Measurements from ENCODE around the gene MED7.

DNA sequence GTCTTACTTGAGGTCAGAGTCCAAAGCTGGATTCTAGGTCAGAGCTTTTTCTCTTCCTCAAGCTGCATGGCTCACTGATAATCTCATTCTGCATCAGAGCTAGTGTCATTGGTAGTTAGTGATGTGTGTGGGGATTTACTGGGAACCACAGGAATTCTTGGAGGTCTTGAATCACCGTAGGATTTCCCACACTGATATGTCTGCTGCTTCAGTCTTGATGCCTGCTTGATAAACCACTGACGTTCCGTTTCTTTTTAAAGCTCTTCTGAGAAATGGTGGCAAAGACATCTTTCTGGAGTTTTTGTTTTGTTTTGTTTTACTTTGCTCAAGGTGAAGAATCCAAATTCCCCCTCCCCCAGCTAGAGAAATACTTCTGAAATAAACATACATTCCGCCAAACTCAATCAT lies 24.6 kb upstream of the MED7 start:
- TF ChIP-seq, protein P1, sequence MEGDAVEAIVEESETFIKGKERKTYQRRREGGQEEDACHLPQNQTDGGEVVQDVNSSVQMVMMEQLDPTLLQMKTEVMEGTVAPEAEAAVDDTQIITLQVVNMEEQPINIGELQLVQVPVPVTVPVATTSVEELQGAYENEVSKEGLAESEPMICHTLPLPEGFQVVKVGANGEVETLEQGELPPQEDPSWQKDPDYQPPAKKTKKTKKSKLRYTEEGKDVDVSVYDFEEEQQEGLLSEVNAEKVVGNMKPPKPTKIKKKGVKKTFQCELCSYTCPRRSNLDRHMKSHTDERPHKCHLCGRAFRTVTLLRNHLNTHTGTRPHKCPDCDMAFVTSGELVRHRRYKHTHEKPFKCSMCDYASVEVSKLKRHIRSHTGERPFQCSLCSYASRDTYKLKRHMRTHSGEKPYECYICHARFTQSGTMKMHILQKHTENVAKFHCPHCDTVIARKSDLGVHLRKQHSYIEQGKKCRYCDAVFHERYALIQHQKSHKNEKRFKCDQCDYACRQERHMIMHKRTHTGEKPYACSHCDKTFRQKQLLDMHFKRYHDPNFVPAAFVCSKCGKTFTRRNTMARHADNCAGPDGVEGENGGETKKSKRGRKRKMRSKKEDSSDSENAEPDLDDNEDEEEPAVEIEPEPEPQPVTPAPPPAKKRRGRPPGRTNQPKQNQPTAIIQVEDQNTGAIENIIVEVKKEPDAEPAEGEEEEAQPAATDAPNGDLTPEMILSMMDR (IDR thresholded peaks at IDR 0.05; ENCODE audit: borderline replicate concordance, extremely low read depth, low read length, poor library complexity, severe bottlenecking), result no peak
- TF ChIP-seq EZH2 (IDR thresholded peaks at IDR 0.05; ENCODE audit: borderline replicate concordance, low read depth, low read length, severe bottlenecking), result no peak
